HepG2 (cell line): ENCODE data around the gene SPOP. TPM values are rescaled to one million over a fixed set of nuclear protein-coding genes. Genes with fewer than 3 reads are reported as not detected.
A peak's percentile ranks its signal among the peaks of the same experiment; 100 is the strongest.

Experiments used
- EED ChIP-seq: sonication (generic); formaldehyde crosslinking; IDR thresholded peaks from 2 replicates; pipeline ENCODE4 v1.5.0; 2020; ENCODE audit warnings: mild to moderate bottlenecking, missing genetic modification reagents
- HNF4G ChIP-seq, 2 experiments: sonication (generic) in 1 of 2; formaldehyde crosslinking in 1 of 2; IDR thresholded peaks; 2 replicates each; pipeline versions ENCODE4 v1.4.0 to v1.6.1; 2011 to 2020; ENCODE audit warnings: borderline replicate concordance in 2 of 2, low read depth in 2 of 2, mild to moderate bottlenecking in 2 of 2, low read length in 1 of 2, missing genetic modification reagents in 1 of 2, moderate library complexity in 1 of 2
- MLLT10 ChIP-seq: sonication (generic); formaldehyde crosslinking; IDR thresholded peaks from 2 replicates; pipeline ENCODE4 v1.4.0; 2020; ENCODE audit warnings: missing genetic modification reagents
- NCOA5 ChIP-seq: sonication (generic); formaldehyde crosslinking; IDR thresholded peaks from 2 replicates; pipeline ENCODE4 v1.4.0; 2020; ENCODE audit warnings: missing genetic modification reagents
- NKX3-1 ChIP-seq: sonication (generic); formaldehyde crosslinking; IDR thresholded peaks from 2 replicates; pipeline ENCODE4 v1.5.0; 2020; ENCODE audit warnings: missing genetic modification reagents
- PCBP1 ChIP-seq: fragments of 200-400 bp; formaldehyde crosslinking; IDR thresholded peaks from 2 replicates; pipeline ENCODE4 v1.6.1; 2017; ENCODE audit warnings: mild to moderate bottlenecking, low read depth, low read length, borderline replicate concordance
- REPIN1 ChIP-seq: sonication (generic); formaldehyde crosslinking; IDR thresholded peaks from 2 replicates; pipeline ENCODE4 v1.8.0; 2022; ENCODE audit warnings: missing genetic modification reagents, low read depth, mild to moderate bottlenecking, borderline replicate concordance
- RFX1 ChIP-seq: fragments of 450-650 bp; IDR thresholded peaks from 2 replicates; pipeline ENCODE4 v1.6.1; 2017
- STAG1 ChIP-seq: sonication (generic); formaldehyde crosslinking; IDR thresholded peaks from 2 replicates; pipeline ENCODE4 v1.4.0; 2020; ENCODE audit warnings: missing genetic modification reagents
- THYN1 ChIP-seq: sonication (generic); formaldehyde crosslinking; IDR thresholded peaks from 2 replicates; pipeline ENCODE4 v1.8.1; 2023; ENCODE audit warnings: low read depth, mild to moderate bottlenecking, moderate library complexity, missing genetic modification reagents, borderline replicate concordance
- U2AF1 ChIP-seq: fragments of 200-400 bp; formaldehyde crosslinking; optimal IDR thresholded peaks from 2 replicates; pipeline ENCODE3; 2017; ENCODE audit warnings: mild to moderate bottlenecking, low read depth, low read length
- YY1 ChIP-seq: IDR thresholded peaks from 2 replicates; pipeline ENCODE4 v1.6.1; 2011; ENCODE audit warnings: low read length, low read depth, moderate library complexity, mild to moderate bottlenecking; ENCODE audit not compliant: insufficient read depth, insufficient replicate concordance
- ZBTB7B ChIP-seq: sonication (generic); formaldehyde crosslinking; IDR thresholded peaks from 2 replicates; pipeline ENCODE4 v1.4.0; 2020; ENCODE audit warnings: missing genetic modification reagents
- ZFP82 ChIP-seq: sonication (generic); formaldehyde crosslinking; IDR thresholded peaks from 2 replicates; pipeline ENCODE4 v1.5.1; 2020; ENCODE audit warnings: mild to moderate bottlenecking, missing genetic modification reagents, borderline replicate concordance
- ZNF256 ChIP-seq: sonication (generic); formaldehyde crosslinking; conservative IDR thresholded peaks from 2 replicates; pipeline ENCODE4 v1.4.0; 2020; ENCODE audit warnings: missing genetic modification reagents
- ZNF264 ChIP-seq: sonication (generic); formaldehyde crosslinking; IDR thresholded peaks from 2 replicates; pipeline ENCODE4 v1.4.0; 2020; ENCODE audit warnings: missing genetic modification reagents
- ZNF607 ChIP-seq: sonication (generic); formaldehyde crosslinking; IDR thresholded peaks from 2 replicates; pipeline ENCODE4 v1.5.1; 2020; ENCODE audit warnings: missing genetic modification reagents, mild to moderate bottlenecking, borderline replicate concordance
- ZNF737 ChIP-seq: sonication (generic); formaldehyde crosslinking; IDR thresholded peaks from 2 replicates; pipeline ENCODE4 v1.5.0; 2020; ENCODE audit warnings: missing genetic modification reagents, mild to moderate bottlenecking, borderline replicate concordance
- ZSCAN22 ChIP-seq: sonication (generic); formaldehyde crosslinking; IDR thresholded peaks from 2 replicates; pipeline ENCODE4 v1.4.0; 2020; ENCODE audit warnings: mild to moderate bottlenecking, missing genetic modification reagents
- ZSCAN25 ChIP-seq: sonication (generic); formaldehyde crosslinking; IDR thresholded peaks from 2 replicates; pipeline ENCODE4 v1.8.0; 2022; ENCODE audit warnings: mild to moderate bottlenecking, missing genetic modification reagents
- polyA plus RNA-seq, 8 experiments: library from polyadenylated mRNA; depleted of rRNA in 3 of 8; stranded (reverse) in 7 of 8; unstranded in 1 of 8; fragments of >200 nt; fragmentation: Illumina TruSeq in 4 of 8; extraction: Trizol in 4 of 8; gene quantifications; 2 replicates each; pipeline versions ENCODE4 v1.2.1 to v1.2.3, GENCODE V29; 2011 to 2016; ENCODE audit warnings: low read depth in 4 of 8, missing spikeins in 1 of 8, mixed read lengths in 1 of 8; ENCODE audit not compliant: insufficient read depth in 1 of 8
- total RNA-seq, 5 experiments: library from RNA; depleted of rRNA; stranded (reverse); fragments of >200 nt; fragmentation: Illumina TruSeq; extraction: Trizol; gene quantifications; 2 replicates each; pipeline ENCODE4 v1.2.3, GENCODE V29; 2016; ENCODE audit warnings: low read depth in 1 of 5
- TF ChIP-seq, protein P1 (sequence below): sonication (generic); formaldehyde crosslinking; IDR thresholded peaks from 2 replicates; pipeline ENCODE4 v1.9.0; 2022; ENCODE audit warnings: missing genetic modification reagents, mild to moderate bottlenecking, borderline replicate concordance
- TF ChIP-seq, protein P2 (sequence below): sonication (generic); formaldehyde crosslinking; conservative IDR thresholded peaks from 2 replicates; pipeline ENCODE4 v1.8.0; 2022; ENCODE audit warnings: low read depth, missing genetic modification reagents
- TF ChIP-seq, protein P3 (sequence below): sonication (generic); formaldehyde crosslinking; IDR thresholded peaks from 2 replicates; pipeline ENCODE4 v1.4.0; 2020; ENCODE audit warnings: missing genetic modification reagents, mild to moderate bottlenecking, borderline replicate concordance
- TF ChIP-seq, protein P4 (sequence below): IDR thresholded peaks from 2 replicates; pipeline ENCODE4 v1.6.1; 2018; ENCODE audit warnings: missing genetic modification reagents, mild to moderate bottlenecking, missing compliant biosample characterization

Gene SPOP
- total and polyA plus RNA-seq, 2 of the 13 experiments (the other 11 are each of a cell fraction or from before 2014, with no cell fraction given): 52.8 to 60.8 TPM

DNA sequence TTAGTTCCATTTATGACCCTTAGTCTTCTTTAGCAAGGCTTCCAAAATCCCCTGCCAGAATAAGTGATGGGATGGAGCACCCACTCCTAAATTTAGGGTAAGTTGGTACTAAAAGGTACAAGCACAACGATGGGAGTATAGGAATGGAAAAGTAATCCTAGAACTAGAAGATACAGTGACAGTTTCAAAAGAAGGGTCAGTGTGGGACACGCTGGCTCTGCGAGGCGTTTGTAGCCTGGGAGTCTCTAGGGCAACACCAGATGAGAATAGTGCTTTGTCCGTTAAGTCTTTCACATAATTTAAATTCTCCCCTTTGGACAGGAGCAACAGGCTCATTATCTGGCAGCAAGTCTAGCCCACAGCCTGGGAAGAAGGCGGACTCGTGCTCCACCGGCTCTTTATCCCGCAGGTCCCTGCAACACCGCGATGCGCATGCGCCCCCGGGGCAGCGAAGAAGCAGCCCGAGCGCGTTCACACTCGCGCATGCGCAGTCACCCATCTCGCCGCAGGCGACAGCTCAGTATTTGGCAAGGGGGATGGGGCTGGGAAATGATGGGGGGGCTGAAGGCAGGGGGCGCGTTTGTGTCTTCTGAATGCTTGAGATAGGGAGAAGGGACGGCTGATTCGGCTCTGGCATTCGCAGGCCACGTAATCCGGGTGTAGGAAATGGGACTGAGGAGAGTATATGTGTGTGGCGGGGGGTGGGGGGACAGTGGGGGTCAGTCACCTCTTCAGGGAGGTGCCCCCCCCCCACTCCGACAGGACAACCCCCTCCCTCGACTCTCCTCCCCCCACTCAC, 564 bp downstream of the SPOP start (continued):
- TF ChIP-seq, protein P1, sequence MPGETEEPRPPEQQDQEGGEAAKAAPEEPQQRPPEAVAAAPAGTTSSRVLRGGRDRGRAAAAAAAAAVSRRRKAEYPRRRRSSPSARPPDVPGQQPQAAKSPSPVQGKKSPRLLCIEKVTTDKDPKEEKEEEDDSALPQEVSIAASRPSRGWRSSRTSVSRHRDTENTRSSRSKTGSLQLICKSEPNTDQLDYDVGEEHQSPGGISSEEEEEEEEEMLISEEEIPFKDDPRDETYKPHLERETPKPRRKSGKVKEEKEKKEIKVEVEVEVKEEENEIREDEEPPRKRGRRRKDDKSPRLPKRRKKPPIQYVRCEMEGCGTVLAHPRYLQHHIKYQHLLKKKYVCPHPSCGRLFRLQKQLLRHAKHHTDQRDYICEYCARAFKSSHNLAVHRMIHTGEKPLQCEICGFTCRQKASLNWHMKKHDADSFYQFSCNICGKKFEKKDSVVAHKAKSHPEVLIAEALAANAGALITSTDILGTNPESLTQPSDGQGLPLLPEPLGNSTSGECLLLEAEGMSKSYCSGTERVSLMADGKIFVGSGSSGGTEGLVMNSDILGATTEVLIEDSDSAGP (CRISPR knock-in tag): no peak; the same call in 1 of the 2 replicates
- TF ChIP-seq, protein P2, sequence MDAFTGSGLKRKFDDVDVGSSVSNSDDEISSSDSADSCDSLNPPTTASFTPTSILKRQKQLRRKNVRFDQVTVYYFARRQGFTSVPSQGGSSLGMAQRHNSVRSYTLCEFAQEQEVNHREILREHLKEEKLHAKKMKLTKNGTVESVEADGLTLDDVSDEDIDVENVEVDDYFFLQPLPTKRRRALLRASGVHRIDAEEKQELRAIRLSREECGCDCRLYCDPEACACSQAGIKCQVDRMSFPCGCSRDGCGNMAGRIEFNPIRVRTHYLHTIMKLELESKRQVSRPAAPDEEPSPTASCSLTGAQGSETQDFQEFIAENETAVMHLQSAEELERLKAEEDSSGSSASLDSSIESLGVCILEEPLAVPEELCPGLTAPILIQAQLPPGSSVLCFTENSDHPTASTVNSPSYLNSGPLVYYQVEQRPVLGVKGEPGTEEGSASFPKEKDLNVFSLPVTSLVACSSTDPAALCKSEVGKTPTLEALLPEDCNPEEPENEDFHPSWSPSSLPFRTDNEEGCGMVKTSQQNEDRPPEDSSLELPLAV: no peak; the same call in 1 of the 2 replicates
- TF ChIP-seq REPIN1 (CRISPR knock-in tag) (no peak), MLLT10 (CRISPR knock-in tag) (no peak), EED (CRISPR knock-in tag) (no peak), ZNF256 (no peak), YY1 (no peak), ZNF737 (CRISPR knock-in tag) (no peak), ZBTB7B (CRISPR knock-in tag) (0 out of 2 replicates have a peak, but pooled peaks have one; percentile 16), NKX3-1 (CRISPR knock-in tag) (no peak), HNF4G (IDR thresholded peaks at IDR 0.05; ENCODE audit: borderline replicate concordance, low read depth, low read length) (no peak), HNF4G (CRISPR knock-in tag; IDR thresholded peaks at IDR 0.05; ENCODE audit: borderline replicate concordance, low read depth) (peak; percentile 9; the same call in 1 of the 2 replicates), ZSCAN25 (CRISPR knock-in tag) (no peak; the same call in 1 of the 2 replicates), STAG1 (no peak), U2AF1 (no peak), NCOA5 (no peak), RFX1 (no peak), ZNF264 (CRISPR knock-in tag) (no peak; the same call in 1 of the 2 replicates), PCBP1 (no peak), ZNF607 (CRISPR knock-in tag) (no peak), ZFP82 (CRISPR knock-in tag) (0 out of 2 replicates have a peak, but pooled peaks have one; percentile 49), THYN1 (CRISPR knock-in tag) (no peak), ZSCAN22 (CRISPR knock-in tag) (no peak)
- TF ChIP-seq, protein P3, sequence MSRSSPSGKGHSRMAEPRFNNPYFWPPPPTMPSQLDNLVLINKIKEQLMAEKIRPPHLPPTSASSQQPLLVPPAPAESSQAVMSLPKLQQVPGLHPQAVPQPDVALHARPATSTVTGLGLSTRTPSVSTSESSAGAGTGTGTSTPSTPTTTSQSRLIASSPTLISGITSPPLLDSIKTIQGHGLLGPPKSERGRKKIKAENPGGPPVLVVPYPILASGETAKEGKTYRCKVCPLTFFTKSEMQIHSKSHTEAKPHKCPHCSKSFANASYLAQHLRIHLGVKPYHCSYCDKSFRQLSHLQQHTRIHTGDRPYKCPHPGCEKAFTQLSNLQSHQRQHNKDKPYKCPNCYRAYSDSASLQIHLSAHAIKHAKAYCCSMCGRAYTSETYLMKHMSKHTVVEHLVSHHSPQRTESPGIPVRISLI (CRISPR knock-in tag): no peak
- TF ChIP-seq, protein P4, sequence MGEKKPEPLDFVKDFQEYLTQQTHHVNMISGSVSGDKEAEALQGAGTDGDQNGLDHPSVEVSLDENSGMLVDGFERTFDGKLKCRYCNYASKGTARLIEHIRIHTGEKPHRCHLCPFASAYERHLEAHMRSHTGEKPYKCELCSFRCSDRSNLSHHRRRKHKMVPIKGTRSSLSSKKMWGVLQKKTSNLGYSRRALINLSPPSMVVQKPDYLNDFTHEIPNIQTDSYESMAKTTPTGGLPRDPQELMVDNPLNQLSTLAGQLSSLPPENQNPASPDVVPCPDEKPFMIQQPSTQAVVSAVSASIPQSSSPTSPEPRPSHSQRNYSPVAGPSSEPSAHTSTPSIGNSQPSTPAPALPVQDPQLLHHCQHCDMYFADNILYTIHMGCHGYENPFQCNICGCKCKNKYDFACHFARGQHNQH (CRISPR knock-in tag): no peak; the same call in 1 of the 2 replicates
